Mammary epithelial cell (primary cell): ENCODE results near the gene RBP5.

Experiments used
- EZH2 ChIP-seq: IDR thresholded peaks from 2 replicates; pipeline ENCODE4 v1.6.1; 2012; ENCODE audit warnings: low read length, inconsistent platforms, borderline replicate concordance
- TF ChIP-seq, protein P1 (sequence below), 2 donors: IDR thresholded peaks in 1 of 2; conservative IDR thresholded peaks in 1 of 2; 2 replicates each; pipeline ENCODE4 v1.5.1; 2011 to 2012; ENCODE audit warnings: inconsistent platforms in 2 of 2, low read length in 2 of 2, mild to moderate bottlenecking in 2 of 2, control low read depth in 1 of 2, low read depth in 1 of 2; ENCODE audit not compliant: insufficient read depth in 1 of 2; ENCODE audit errors: extremely low read depth in 1 of 2

DNA sequence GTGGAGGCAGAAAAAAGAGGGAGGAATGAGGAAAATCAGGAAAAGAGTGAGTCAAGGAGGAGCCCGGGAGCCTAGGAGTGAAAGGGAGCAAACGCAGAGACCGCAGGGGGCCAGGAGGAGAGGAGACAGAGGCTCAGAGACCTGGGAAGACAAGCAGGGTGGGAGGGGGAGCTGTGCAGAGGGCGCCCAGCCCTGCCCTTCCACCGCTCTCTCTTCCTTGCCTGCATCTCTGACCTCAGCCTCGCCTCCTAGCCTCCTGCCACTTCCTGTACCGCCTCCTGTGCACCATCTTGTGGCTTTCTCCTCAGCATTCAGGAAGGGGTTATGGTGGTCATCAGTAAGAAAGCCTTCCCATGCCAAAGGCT is 2.8 kb upstream of the RBP5 start:
- TF ChIP-seq, protein P1, sequence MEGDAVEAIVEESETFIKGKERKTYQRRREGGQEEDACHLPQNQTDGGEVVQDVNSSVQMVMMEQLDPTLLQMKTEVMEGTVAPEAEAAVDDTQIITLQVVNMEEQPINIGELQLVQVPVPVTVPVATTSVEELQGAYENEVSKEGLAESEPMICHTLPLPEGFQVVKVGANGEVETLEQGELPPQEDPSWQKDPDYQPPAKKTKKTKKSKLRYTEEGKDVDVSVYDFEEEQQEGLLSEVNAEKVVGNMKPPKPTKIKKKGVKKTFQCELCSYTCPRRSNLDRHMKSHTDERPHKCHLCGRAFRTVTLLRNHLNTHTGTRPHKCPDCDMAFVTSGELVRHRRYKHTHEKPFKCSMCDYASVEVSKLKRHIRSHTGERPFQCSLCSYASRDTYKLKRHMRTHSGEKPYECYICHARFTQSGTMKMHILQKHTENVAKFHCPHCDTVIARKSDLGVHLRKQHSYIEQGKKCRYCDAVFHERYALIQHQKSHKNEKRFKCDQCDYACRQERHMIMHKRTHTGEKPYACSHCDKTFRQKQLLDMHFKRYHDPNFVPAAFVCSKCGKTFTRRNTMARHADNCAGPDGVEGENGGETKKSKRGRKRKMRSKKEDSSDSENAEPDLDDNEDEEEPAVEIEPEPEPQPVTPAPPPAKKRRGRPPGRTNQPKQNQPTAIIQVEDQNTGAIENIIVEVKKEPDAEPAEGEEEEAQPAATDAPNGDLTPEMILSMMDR (conservative IDR thresholded peaks at IDR 0.05 in 1 of 2, IDR thresholded peaks at IDR 0.05 in 1 of 2; ENCODE audit: extremely low read depth in 1 of 2, insufficient read depth in 1 of 2, low read depth in 1 of 2, low read length in 2 of 2): no peak
- no peak for TF ChIP-seq EZH2
